G401 (cell line): ENCODE measurements around the gene PAX8. TPM values are rescaled to one million over a fixed set of nuclear protein-coding genes. Genes with fewer than 3 reads are reported as not detected.
A peak's percentile ranks its signal among the peaks of the same experiment; 100 is the strongest.
"Not testable (repeated sequence)": the region's sequence is repeated elsewhere in the genome, so short reads cannot be mapped to it uniquely, and the experiment has no call there.

Experiments
- DNase-seq: peaks from one replicate; pipeline ENCODE4 v3.0.0-alpha.2; 2015; ENCODE audit warnings: low spot score
- in situ Hi-C: cut with HindIII; loops from 2 replicates; pipeline ENCODE4 v1.10.0; 2016; ENCODE audit warnings: low sequenced_read_pairs, mixed read lengths
- total RNA-seq: library from RNA; depleted of rRNA; stranded (reverse); fragments of >200 nt; shearing (Covaris generic); gene quantifications from 2 replicates; pipeline ENCODE4 v1.2.3, GENCODE V29; 2014

The PAX8 gene
- total RNA-seq, 1 experiment from 2014 or later, result not detected

GRCh38 chr2:113298176-113298575 is 19.5 kb upstream of the PAX8 start:
- in situ Hi-C loops, result no loop called here
- no peak for DNase-seq

DNA sequence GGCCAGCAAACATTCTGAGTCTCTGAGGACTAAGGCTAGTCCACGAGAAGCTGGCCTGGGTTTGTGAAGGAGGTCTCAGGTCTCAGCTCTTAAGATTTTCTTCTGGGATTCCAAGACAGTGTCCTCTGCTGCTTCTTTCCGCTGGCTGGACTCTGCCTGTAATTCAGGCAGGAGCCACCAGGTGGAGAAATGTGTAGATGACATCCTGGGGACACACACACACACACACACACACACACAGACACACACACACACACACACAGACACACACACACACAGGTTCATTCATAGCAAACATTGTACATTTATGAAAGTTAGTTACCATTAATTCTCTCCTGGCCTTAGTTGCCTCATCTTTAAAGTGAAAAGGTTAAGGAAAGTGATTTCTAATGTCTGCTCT is 18.9 kb upstream of the PAX8 start:
- DNase-seq, in situ Hi-C loops: not testable (repeated sequence)

GRCh38 chr2:113291191-113291590 is 12.5 kb upstream of the PAX8 start:
- DNase-seq, result no peak
- in situ Hi-C loops, result no loop called here

GRCh38 chr2:113288674-113289149 is 10.0 kb upstream of the PAX8 start:
- in situ Hi-C loops, DNase-seq: not testable (repeated sequence)

- in situ Hi-C loops, DNase-seq: not testable (repeated sequence)
These were observed 9.5 kb upstream of the PAX8 start for GRCh38 chr2:113288117-113288673.

DNA sequence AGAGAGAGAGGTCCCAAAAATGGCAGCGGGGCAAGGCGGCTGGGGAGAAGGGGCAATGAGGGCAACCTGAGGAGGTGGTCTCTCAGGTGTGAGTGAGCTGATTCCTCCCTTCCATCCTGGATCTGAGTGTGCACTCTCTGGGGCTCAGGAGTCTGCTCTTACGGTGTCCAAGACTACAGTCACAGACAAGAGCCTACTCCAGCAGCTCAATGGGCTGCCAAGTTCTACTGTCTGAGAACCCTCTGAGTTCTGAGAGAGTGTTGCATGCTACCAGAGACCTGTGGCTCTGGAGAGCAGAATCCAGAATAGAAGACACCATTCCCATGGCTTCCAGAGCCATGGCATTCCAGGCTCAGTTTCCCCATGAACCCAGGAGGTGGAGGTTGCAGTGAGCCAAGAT is 7.1 kb upstream of the PAX8 start:
- no peak for DNase-seq
- in situ Hi-C loops, result no loop called here

DNA sequence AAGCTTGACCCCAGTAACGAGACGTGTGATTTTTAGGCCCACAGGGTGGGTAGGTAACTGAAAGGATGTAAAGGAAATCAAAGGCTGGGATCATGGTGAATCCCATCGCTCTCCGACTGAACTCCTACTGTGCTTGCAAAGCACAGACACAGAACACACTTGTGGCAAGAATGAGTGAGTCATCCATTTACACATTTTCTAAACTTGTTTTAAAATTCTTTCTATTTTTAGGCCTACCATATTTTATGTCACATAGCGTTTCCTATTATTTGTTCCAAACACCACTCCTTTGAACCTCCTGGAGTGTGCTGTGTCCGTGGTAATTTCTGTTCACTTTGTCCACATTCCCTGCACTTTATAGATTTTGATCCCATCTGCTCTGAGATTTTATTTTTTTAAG is 6.3 kb upstream of the PAX8 start:
- DNase-seq, in situ Hi-C loops: not testable (repeated sequence)

DNA sequence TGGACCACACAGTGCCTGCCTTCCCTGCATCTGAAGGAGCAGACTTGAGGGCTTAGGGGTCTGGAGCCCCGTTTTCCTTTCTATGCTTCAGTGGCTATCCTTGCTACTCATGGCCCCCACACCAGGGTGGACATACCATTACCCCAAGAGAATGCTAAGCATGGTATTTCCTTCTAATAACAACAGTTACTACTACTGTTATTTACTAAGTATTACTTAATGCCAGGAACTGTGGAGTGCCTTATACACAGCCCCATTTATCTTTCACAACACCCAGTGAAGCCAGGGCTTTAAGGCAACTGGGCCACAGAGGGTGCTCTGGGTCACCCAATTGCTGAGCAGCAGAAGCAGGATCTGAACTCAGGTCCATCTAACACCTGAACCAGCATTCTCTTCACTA is 5.8 kb upstream of the PAX8 start:
- in situ Hi-C loops, result no loop called here
- no peak for DNase-seq

DNA sequence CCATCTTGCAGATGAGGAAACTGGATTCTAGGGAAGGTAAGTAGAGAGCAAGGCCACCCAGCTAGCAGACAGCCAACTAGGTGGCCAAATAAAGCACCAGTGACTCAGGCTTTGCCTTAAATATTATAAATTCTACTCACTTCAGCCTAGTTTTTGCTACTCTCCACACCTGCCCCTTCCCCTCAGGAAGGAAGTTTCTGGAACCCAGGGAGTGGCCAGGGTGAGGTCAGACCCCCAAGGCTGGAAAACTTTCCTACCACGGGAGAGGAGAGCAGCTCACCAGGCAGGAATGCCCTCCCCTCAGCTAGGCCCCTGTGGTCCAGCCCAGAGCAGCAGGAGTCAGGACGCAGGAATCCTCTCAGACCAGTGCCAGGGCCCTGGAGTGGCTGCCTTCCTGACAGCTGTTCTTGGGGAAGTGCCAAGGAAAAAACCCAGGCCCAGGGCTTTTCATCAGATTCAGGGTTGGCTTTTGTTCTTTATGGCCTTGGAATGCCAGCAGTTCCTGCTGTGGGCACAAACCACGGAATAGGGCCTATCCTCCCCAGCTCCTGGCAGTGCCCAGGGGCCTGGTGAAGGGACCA is 5.1 kb upstream of the PAX8 start:
- in situ Hi-C loops, result no loop called here
- no peak for DNase-seq

DNA sequence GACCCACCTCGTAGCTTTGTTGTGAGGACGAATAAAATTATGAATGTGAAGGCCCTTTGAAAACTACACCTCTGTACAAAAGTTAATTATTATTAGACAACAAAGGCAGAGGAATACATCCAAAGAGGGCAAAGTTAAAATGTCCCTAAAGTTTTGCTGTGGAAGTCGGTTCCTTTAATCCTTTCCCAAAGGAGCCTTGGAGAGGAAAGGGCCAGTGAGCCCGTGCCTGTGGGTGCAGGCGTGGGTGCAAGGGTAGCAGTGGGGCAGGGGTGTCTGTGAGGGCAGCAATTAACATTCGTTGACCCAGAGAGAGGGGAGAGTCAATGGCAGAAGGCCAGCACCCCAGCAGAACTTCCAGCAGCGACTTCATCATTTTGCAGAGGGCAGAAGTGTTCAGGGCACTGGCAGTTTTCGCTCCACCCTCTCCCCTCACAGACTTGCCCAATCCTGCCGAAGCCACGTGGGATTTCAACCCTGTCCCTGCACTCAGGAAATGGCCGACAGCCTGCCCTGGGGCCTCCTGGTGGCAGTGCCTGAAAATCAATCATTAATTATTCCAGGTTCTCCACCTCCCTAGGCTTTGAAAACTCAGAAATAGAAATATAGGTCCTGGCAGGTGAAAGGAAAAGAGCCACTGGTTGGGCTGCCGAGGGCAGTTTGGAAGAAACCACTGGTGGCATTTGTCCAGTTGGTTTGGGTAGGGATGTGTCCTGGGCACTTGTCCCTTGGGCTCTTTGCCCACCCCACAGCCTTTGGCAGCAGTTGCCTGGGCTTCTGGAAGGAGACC is 4.2 kb upstream of the PAX8 start:
- DNase-seq, result peak; percentile 21

GRCh38 chr2:113281910-113282746 is 3.4 kb upstream of the PAX8 start:
- no peak for DNase-seq
- in situ Hi-C loops, result no loop called here

More for the DNA sequence above, 4.2 kb upstream of the PAX8 start:
- in situ Hi-C loops, result no loop called here

- in situ Hi-C loops, result no loop called here
- no peak for DNase-seq
These were observed 514 bp downstream of the PAX8 start for GRCh38 chr2:113278073-113278741.

DNA sequence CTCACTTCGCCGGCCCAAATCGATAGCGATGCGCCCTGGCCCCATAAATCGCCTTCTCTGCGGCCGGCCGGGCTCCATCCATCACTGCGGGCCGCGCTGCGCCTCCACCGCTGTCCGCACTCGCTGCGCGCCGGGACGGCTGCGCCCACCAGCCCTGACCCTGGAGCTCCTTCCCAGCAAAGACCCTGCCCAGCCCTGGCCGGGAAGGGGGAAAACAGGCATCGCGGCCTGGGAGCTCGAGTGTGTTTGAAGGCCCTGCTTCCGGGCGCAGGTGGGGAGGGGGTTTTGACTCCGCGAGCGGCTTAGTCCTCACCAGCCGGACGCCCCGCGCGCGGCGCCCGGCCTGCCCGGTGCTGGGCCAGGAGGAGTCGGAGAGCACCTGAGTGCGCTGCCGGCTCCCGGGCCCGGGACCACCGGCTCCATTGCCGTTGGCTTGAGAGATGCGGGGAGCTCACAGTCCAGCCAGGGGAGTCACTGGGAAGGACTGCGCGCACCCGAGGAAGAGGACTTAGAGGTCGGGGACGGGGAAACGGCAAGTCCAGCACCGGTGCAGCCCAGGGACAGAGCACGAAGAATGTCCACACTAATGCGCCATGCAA is 1.1 kb downstream of the PAX8 start:
- no peak for DNase-seq
- in situ Hi-C loops, result no loop called here

- no peak for DNase-seq
- in situ Hi-C loops, result no loop called here
These were observed 1.8 kb downstream of the PAX8 start for GRCh38 chr2:113276761-113277425.

GRCh38 chr2:113276216-113276760 is 2.4 kb downstream of the PAX8 start:
- in situ Hi-C loops, result no loop called here
- no peak for DNase-seq

DNA sequence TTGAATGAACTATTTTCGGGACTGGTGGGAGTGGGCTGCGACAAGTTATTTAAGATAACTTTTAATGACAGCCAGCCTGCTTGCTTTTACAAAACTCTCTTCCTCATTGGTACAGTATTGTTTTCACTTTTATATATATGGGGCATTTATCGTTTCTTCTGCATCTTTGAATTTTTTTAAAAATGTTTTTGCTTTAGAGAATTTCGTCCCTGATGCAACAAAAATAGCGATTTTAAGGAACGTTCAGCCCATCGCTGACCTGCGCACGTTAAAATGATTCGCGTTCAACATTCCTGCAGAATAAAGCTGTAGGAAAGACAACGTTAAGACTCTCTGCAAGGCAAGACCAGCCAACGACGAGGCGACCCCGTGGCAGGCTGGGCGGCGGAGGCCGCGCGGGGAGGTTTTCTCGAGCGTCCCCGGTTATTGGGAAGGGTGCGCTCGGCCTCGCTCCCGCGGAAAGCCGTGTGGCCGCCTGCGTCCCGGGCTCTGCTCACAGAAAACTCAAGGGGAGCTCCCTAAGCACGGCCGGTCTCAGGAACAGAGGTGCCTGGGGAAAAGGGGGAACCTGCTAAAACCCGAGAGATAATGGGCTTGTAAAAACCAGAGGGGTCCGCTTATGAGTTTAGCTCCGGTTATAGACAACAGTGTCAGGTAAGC is 3.0 kb downstream of the PAX8 start:
- in situ Hi-C loops, result no loop called here
- no peak for DNase-seq

GRCh38 chr2:113274432-113274831 is 4.3 kb downstream of the PAX8 start:
- in situ Hi-C loops, result no loop called here
- DNase-seq, result no peak
